ENCODE measurements around the gene SERPINB1. TPM values are rescaled to one million over a fixed set of nuclear protein-coding genes. Genes with fewer than 3 reads are reported as not detected.

SERPINB1 gene
- total RNA-seq, 1 experiment from 2014 or later = 18.4 TPM

GRCh38 chr6:2840749-2841061 lies 958 bp downstream of the SERPINB1 start:
- Histone ChIP-seq H2BK12ac (ENCODE audit: insufficient read length, low read depth, low read length) (no peak overlapping the region), H3K9ac (ENCODE audit: extremely low read depth, insufficient read length, low read length) (no peak overlapping the region)

More at GRCh38 chr6:2840749-2841061, 958 bp downstream of the SERPINB1 start:
- peak overlapping the region; percentile 69 for H3K4me2 ChIP-seq (ENCODE audit: insufficient read depth, insufficient read length, low read length)
- no peak overlapping the region for H3K14ac ChIP-seq (ENCODE audit: insufficient read depth, low read length)
- no CpG with 5 or more reads among the region's 3 CpGs for WGBS (ENCODE audit: extremely low coverage, insufficient read length, low lambda C conversion rate)
- peaks cover 21% of the 10 kb centered on the region in 2 experiments for H3K4me1 Mint-ChIP-seq
- no peak overlapping the region for H2AFZ ChIP-seq (ENCODE audit: low read length)
- H4K5ac ChIP-seq (ENCODE audit: insufficient read length, low read depth, low read length) = no peak overlapping the region
- no peak overlapping the region for H2AK5ac ChIP-seq (ENCODE audit: insufficient read length, low read length)
- no peak for TF ChIP-seq CTCF (conservative IDR thresholded peaks at IDR 0.05)
- H3K27me3 ChIP-seq (ENCODE audit: insufficient read depth, low read length) = no peaks in the 10 kb centered on the region
- H3K9me3 Mint-ChIP-seq = no peaks in the 10 kb centered on the region
- no peak overlapping the region for H4K8ac ChIP-seq (replicated peaks; ENCODE audit: insufficient read length, low read depth, low read length)
- peak overlapping the region; percentile 81; a peak in 3 of 5 replicates for H3K4me3 Mint-ChIP-seq
- H3K4ac ChIP-seq (ENCODE audit: low read depth, low read length) = no peak overlapping the region
- H3K23ac ChIP-seq (ENCODE audit: insufficient read length, low read depth, low read length) = no peak overlapping the region
- DNase-seq = no peak
- no peak overlapping the region for H2BK5ac ChIP-seq (ENCODE audit: insufficient read length, low read length)
- H3K27ac ChIP-seq (ENCODE audit: insufficient read length, low read depth, low read length) = no peak overlapping the region
- 0 out of 2 replicates have a peak, but pooled peaks cover 2% of the 10 kb centered on the region for H3K27me3 Mint-ChIP-seq (ENCODE audit: low read depth)
- no peak overlapping the region for H2BK15ac ChIP-seq (ENCODE audit: low read depth, low read length)
- no peaks in the 10 kb centered on the region for H3K79me2 ChIP-seq (ENCODE audit: insufficient read depth, low read length)
- H2BK120ac ChIP-seq (ENCODE audit: low read depth, low read length, poor library complexity, severe bottlenecking) = no peak overlapping the region
- no peak overlapping the region for H3T11ph ChIP-seq (ENCODE audit: low read length)
- H3K56ac ChIP-seq (ENCODE audit: insufficient read length, low read depth, low read length) = no peak overlapping the region
- H4K20me1 ChIP-seq (ENCODE audit: control insufficient read depth, insufficient read depth, insufficient read length) = no peaks in the 10 kb centered on the region
- H3K36me3 Mint-ChIP-seq (ENCODE audit: insufficient read depth in 1 of 3, low read depth in 3 of 3) = peaks cover 3 to 26% (median 21%) of the 10 kb centered on the region in 3 experiments; a peak in 6 of 7 replicates
- H4K91ac ChIP-seq (ENCODE audit: insufficient read length, low read depth, low read length) = no peak overlapping the region
- H3K23me2 ChIP-seq (ENCODE audit: insufficient read length, low read depth, low read length, poor library complexity, severe bottlenecking) = peaks cover 3% of the 10 kb centered on the region
- peak overlapping the region in 2 of 3 experiments; percentile 28 to 78; a peak in 1 of 7 replicates for H3K27ac Mint-ChIP-seq
- H3K4me1 ChIP-seq (ENCODE audit: insufficient read depth, low read length) = peaks cover 6% of the 10 kb centered on the region; the same call in 1 of the 2 replicates
- no peaks in the 10 kb centered on the region for H3K79me1 ChIP-seq (ENCODE audit: insufficient read depth, low read depth, low read length, poor library complexity, severe bottlenecking)
- no peak overlapping the region for H3K18ac ChIP-seq (ENCODE audit: insufficient read length, low read depth, low read length)
- H2BK20ac ChIP-seq (ENCODE audit: low read depth, low read length, poor library complexity, severe bottlenecking) = no peak overlapping the region
- no peaks in the 10 kb centered on the region for H3K9me3 ChIP-seq (ENCODE audit: control insufficient read depth, low read depth, low read length)
